OCI-LY3 (cell line): ENCODE measurements around the gene SGCA.

Experiments used
- H2AFZ ChIP-seq: fragments of 200-600, 300-600 bp; shearing (Covaris generic); 2 replicates; pipeline ENCODE4 v1.6.0; 2014; ENCODE audit warnings: antibody characterized with exemption, low read depth, low read length
- H3K27ac ChIP-seq: fragments of 200-600, 300-600 bp; sonication (generic); 2 replicates; pipeline ENCODE4 v1.5.1; 2014; ENCODE audit warnings: mild to moderate bottlenecking, low read length, moderate library complexity, mixed read lengths
- H3K27me3 ChIP-seq: fragments of 200-600, 300-600 bp; sonication (generic); 2 replicates; pipeline ENCODE4 v1.6.1; 2014; ENCODE audit warnings: low read depth, low read length, mixed read lengths
- H3K36me3 ChIP-seq: fragments of 200-600, 300-600 bp; sonication (generic); replicated peaks from 2 replicates; pipeline ENCODE3; 2014; ENCODE audit warnings: low read depth, low read length, mixed read lengths
- H3K4me1 ChIP-seq: fragments of 300-600, 200-600 bp; sonication (generic); 2 replicates; pipeline ENCODE4 v1.6.1; 2014; ENCODE audit warnings: low read length, mixed read lengths
- H3K4me2 ChIP-seq: fragments of 200-600, 300-600 bp; sonication (generic); 2 replicates; pipeline ENCODE4 v1.6.1; 2014; ENCODE audit warnings: low read length, mixed read lengths
- H3K4me3 ChIP-seq: fragments of 300-600, 200-600 bp; sonication (generic); 2 replicates; pipeline ENCODE4 v1.5.1; 2014; ENCODE audit warnings: antibody characterized with exemption, mild to moderate bottlenecking, low read length, moderate library complexity
- H3K79me2 ChIP-seq: fragments of 300-600, 200-600 bp; shearing (Covaris generic); 2 replicates; pipeline ENCODE4 v1.6.1; 2014; ENCODE audit warnings: mild to moderate bottlenecking, low read length, mixed read lengths
- H3K9ac ChIP-seq: fragments of 300-600, 200-600 bp; shearing (Covaris generic); 2 replicates; pipeline ENCODE4 v1.6.0; 2014; ENCODE audit warnings: mild to moderate bottlenecking, low read length, moderate library complexity
- H3K9me3 ChIP-seq: fragments of 200-600, 300-600 bp; shearing (Covaris generic); 2 replicates; pipeline ENCODE4 v1.6.1; 2014; ENCODE audit warnings: low read length, mixed read lengths; ENCODE audit not compliant: insufficient read depth
- H4K20me1 ChIP-seq: fragments of 200-600, 300-600 bp; sonication (generic); 2 replicates; pipeline ENCODE4 v1.6.1; 2016; ENCODE audit warnings: low read length, mixed read lengths; ENCODE audit not compliant: insufficient read depth
- CTCF ChIP-seq: fragments of 200-600, 300-600 bp; sonication (generic); IDR thresholded peaks from 2 replicates; pipeline ENCODE4 v1.5.1; 2014; ENCODE audit warnings: antibody characterized with exemption, low read length, low read depth
- EZH2phosphoT487 ChIP-seq: fragments of 200-600 bp; shearing (Covaris generic); IDR thresholded peaks from 2 replicates; pipeline ENCODE4 v1.6.1; 2018; ENCODE audit warnings: antibody characterized with exemption, mixed run types, low read depth

SGCA gene

DNA sequence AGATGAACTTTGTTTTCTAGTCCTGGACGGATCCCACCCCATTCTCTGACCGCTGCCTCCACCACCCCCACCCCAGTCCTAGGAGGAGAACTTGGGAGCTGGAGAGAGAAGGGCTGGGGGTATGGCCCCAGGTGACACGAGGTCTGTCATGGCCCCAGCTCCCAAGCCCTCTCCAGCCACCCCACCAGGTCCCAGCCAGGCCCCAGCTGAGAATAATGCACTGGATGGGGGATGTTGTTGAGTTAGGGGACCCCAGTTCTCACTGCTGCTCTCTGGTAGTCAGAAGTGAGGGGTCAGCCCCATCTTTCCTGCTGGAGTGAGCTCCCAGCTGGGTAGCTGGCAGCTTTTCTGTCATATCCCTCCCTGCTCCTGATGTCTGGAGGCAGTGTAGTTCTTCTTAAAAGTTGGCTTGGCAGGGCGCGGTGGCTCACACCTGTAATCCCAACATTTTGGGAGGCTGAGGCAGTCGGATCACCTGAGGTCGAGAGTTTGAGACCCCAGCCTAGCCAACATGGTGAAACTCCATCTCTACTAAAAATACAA, 40.2 kb downstream of the SGCA start:
- TF ChIP-seq EZH2phosphoT487 (no peak), CTCF (no peak)
- no peak overlapping the region for H3K27ac ChIP-seq

GRCh38 chr17:50206604-50207293, 40.9 kb downstream of the SGCA start:
- H3K27ac ChIP-seq = no peak overlapping the region
- H3K36me3 ChIP-seq = no peaks in the 10 kb centered on the region
- H3K9ac ChIP-seq = no peak overlapping the region
- H3K9me3 ChIP-seq = no peaks in the 10 kb centered on the region
- no peak overlapping the region for H2AFZ ChIP-seq
- no peaks in the 10 kb centered on the region for H4K20me1 ChIP-seq
- no peaks in the 10 kb centered on the region for H3K79me2 ChIP-seq
- H3K4me2 ChIP-seq = peak overlapping the region; percentile 37
- no peak overlapping the region; the same call in 1 of the 2 replicates for H3K4me3 ChIP-seq
- TF ChIP-seq CTCF (no peak), EZH2phosphoT487 (no peak)
- peaks cover 66% of the 10 kb centered on the region for H3K27me3 ChIP-seq
- H3K4me1 ChIP-seq = 0 out of 2 replicates have a peak, but pooled peaks cover 3% of the 10 kb centered on the region

More for the DNA sequence above, 40.2 kb downstream of the SGCA start:
- Histone ChIP-seq H3K36me3 (no peaks in the 10 kb centered on the region), H3K9ac (no peak overlapping the region), H4K20me1 (no peaks in the 10 kb centered on the region), H3K79me2 (no peaks in the 10 kb centered on the region), H2AFZ (no peak overlapping the region), H3K9me3 (no peaks in the 10 kb centered on the region), H3K4me3 (no peak overlapping the region), H3K27me3 (peaks cover 70% of the 10 kb centered on the region), H3K4me2 (no peak overlapping the region), H3K4me1 (peaks cover 6% of the 10 kb centered on the region; the same call in 1 of the 2 replicates)

DNA sequence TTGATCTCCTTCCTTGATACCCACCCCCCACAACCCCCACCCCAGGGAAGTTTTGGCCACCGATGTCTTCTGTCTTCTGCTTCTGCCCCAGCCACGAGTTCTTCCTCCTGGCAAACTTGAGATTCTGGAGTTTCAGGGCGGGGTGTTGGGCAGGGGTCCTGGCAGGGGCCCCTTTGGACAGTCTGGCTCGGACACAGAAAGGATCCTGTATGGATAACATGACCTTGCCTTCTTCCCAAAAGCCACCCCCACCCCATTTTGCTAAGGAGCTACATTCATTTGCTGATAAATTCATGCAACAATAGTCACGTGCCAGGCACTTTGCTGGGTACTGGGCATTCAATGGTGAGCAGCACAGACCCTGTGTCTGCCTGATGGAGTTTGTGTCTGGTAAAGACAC, 41.5 kb downstream of the SGCA start:
- 0 out of 2 replicates have a peak, but pooled peaks cover 4% of the 10 kb centered on the region for H3K4me1 ChIP-seq
- H3K9ac ChIP-seq = no peak overlapping the region
- H3K4me2 ChIP-seq = no peak overlapping the region
- no peak for TF ChIP-seq CTCF
- no peak for TF ChIP-seq EZH2phosphoT487
- no peak overlapping the region for H3K27ac ChIP-seq
- H2AFZ ChIP-seq = no peak overlapping the region
- H3K4me3 ChIP-seq = no peak overlapping the region
- H3K9me3 ChIP-seq = no peaks in the 10 kb centered on the region
- H3K27me3 ChIP-seq = peaks cover 66% of the 10 kb centered on the region
- no peaks in the 10 kb centered on the region for H4K20me1 ChIP-seq
- no peaks in the 10 kb centered on the region for H3K79me2 ChIP-seq
- no peaks in the 10 kb centered on the region for H3K36me3 ChIP-seq

DNA sequence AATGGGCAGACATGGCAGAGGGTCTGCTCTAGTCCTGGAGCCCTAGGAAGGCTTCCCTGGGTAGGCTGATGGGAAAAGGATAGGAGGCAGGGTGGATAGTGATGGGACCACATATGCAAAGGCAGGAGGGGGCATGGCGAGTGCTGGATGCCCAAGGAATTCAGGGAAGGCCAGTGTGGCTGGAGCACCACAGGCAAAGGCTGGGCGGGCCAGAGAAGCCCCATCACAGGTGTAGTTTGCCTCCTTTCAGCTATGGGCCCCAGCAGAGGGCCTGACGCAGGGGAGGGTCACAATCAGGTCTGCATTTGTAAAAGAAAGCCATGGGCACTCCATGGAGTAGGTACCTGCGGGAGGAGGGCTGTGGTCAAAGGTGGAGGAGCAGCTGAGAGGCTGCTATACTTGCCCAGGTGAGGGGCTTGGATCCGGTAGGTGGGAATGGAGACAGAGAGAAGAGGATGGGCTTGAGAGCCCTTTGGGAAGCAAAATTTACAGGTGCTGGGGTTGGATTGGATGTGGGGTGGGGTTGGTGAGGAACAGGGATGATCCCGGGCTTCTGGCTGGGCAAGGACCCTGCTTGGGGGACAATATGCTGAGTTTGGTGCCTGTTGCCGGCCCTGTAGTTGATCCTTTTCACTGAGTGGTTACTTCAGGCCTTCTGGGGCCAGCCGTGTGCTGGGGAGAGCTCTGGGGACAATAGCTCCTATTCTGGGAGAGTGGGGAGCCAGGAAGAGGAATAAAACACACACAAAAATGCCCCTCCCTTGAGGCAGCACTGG, 42.2 kb downstream of the SGCA start:
- no peak overlapping the region for H3K4me3 ChIP-seq

More for the DNA sequence above, 42.2 kb downstream of the SGCA start:
- H3K27me3 ChIP-seq = peaks cover 61% of the 10 kb centered on the region
- no peak overlapping the region for H3K9ac ChIP-seq
- no peaks in the 10 kb centered on the region for H3K36me3 ChIP-seq
- H3K4me1 ChIP-seq = peaks cover 9% of the 10 kb centered on the region
- TF ChIP-seq CTCF (no peak), EZH2phosphoT487 (no peak)
- no peak overlapping the region for H3K27ac ChIP-seq
- no peak overlapping the region for H2AFZ ChIP-seq
- H3K4me2 ChIP-seq = no peak overlapping the region
- H3K79me2 ChIP-seq = no peaks in the 10 kb centered on the region
- H4K20me1 ChIP-seq = no peaks in the 10 kb centered on the region
- no peaks in the 10 kb centered on the region for H3K9me3 ChIP-seq
